HEK293 (cell line): ENCODE measurements around the gene ZBED4.

Experiments used
- CTCF ChIA-PET: fragments of 350-600 bp; formaldehyde crosslinking; extraction: SDS; loops from one replicate; lab custom pipeline; 2021; ENCODE audit warnings: antibody characterized with exemption; lab: Yijun Ruan, JAX
- POLR2A ChIA-PET: fragments of 300-600 bp; formaldehyde crosslinking; extraction: SDS; loops from one replicate; lab custom pipeline; 2020; ENCODE audit warnings: antibody characterized with exemption, inconsistent platforms; lab: Yijun Ruan, JAX
- H3K27ac ChIP-seq: fragments of 200-500 bp; sonication (Bioruptor generic); 2 replicates; pipeline ENCODE4 v1.5.1; 2014; ENCODE audit warnings: low read depth, low read length, control low read depth, inconsistent platforms; ENCODE audit errors: extremely low read depth
- H3K36me3 ChIP-seq, 2 experiments: fragments of 200-500 bp in 1 of 2; sonication (Bioruptor generic) in 1 of 2; 1 replicate in 1 of 2; 2 replicates in 1 of 2; pipeline ENCODE4 v1.5.1; 2014 to 2017; ENCODE audit warnings: inconsistent platforms in 2 of 2, low read length in 2 of 2; ENCODE audit not compliant: control insufficient read depth in 2 of 2, insufficient read depth in 1 of 2
- H3K4me1 ChIP-seq: fragments of 200-500 bp; sonication (Bioruptor generic); 2 replicates; pipeline ENCODE4 v1.5.1; 2014; ENCODE audit warnings: mild to moderate bottlenecking, low read length, inconsistent platforms; ENCODE audit not compliant: control insufficient read depth, insufficient read depth
- H3K4me3 ChIP-seq: 2 replicates; pipeline ENCODE4 v1.5.1; 2011; ENCODE audit warnings: low read depth, mild to moderate bottlenecking, control low read depth, low read length, moderate library complexity
- H3K9me3 ChIP-seq: fragments of 200-500 bp; sonication (Bioruptor generic); 2 replicates; pipeline ENCODE4 v1.5.1; 2014; ENCODE audit warnings: low read depth, low read length, inconsistent platforms; ENCODE audit not compliant: control insufficient read depth, insufficient read depth
- ATF2 ChIP-seq: fragments of 450-650 bp; formaldehyde crosslinking; IDR thresholded peaks from 2 replicates; pipeline ENCODE4 v1.5.1; 2016; ENCODE audit warnings: missing biosample characterization, missing genetic modification characterization, low read depth
- EGR2 ChIP-seq: fragments of 450-650 bp; formaldehyde crosslinking; IDR thresholded peaks from 2 replicates; pipeline ENCODE4 v1.5.1; 2016; ENCODE audit warnings: low read depth, missing biosample characterization, missing genetic modification characterization
- GLI2 ChIP-seq: fragments of 450-650 bp; formaldehyde crosslinking; IDR thresholded peaks from 2 replicates; pipeline ENCODE4; 2017; ENCODE audit warnings: missing biosample characterization, missing genetic modification characterization, low read depth, borderline replicate concordance
- KLF1 ChIP-seq: fragments of 450-650 bp; formaldehyde crosslinking; IDR thresholded peaks from 2 replicates; pipeline ENCODE4 v1.5.1; 2016; ENCODE audit warnings: missing biosample characterization, missing genetic modification characterization
- MZF1 ChIP-seq: fragments of 450-650 bp; formaldehyde crosslinking; IDR thresholded peaks from 2 replicates; pipeline ENCODE4 v1.5.1; 2017; ENCODE audit warnings: missing biosample characterization, missing genetic modification characterization, borderline replicate concordance
- PBX3 ChIP-seq: sonication (generic); formaldehyde crosslinking; IDR thresholded peaks from 2 replicates; pipeline ENCODE4 v1.8.1; 2022; ENCODE audit warnings: mild to moderate bottlenecking, moderate library complexity, missing genetic modification reagents
- SCRT1 ChIP-seq: fragments of 450-650 bp; formaldehyde crosslinking; IDR thresholded peaks from 2 replicates; pipeline ENCODE4 v1.5.1; 2016; ENCODE audit warnings: missing biosample characterization, missing genetic modification characterization, borderline replicate concordance
- SP2 ChIP-seq: fragments of 450-650 bp; formaldehyde crosslinking; IDR thresholded peaks from 2 replicates; pipeline ENCODE4 v1.5.1; 2016; ENCODE audit warnings: missing biosample characterization, missing genetic modification characterization
- ZBTB11 ChIP-seq: fragments of 450-650 bp; formaldehyde crosslinking; conservative IDR thresholded peaks from 2 replicates; pipeline ENCODE4 v1.5.1; 2016; ENCODE audit warnings: low read depth, missing biosample characterization, missing genetic modification characterization
- ZFHX2 ChIP-seq: fragments of 450-650 bp; formaldehyde crosslinking; conservative IDR thresholded peaks from 2 replicates; pipeline ENCODE4 v1.5.1; 2016; ENCODE audit warnings: missing biosample characterization, missing genetic modification characterization
- ZNF16 ChIP-seq: fragments of 450-650 bp; formaldehyde crosslinking; IDR thresholded peaks from 2 replicates; pipeline ENCODE4 v1.5.1; 2016; ENCODE audit warnings: low read depth, missing biosample characterization, missing genetic modification characterization
- ZNF19 ChIP-seq: fragments of 450-650 bp; formaldehyde crosslinking; IDR thresholded peaks from 2 replicates; pipeline ENCODE4; 2016; ENCODE audit warnings: missing biosample characterization, missing genetic modification characterization, low read depth
- ZNF24 ChIP-seq: fragments of 450-650 bp; formaldehyde crosslinking; IDR thresholded peaks from 2 replicates; pipeline ENCODE4 v1.5.1; 2016; ENCODE audit warnings: missing biosample characterization, missing genetic modification characterization
- ZNF335 ChIP-seq: fragments of 450-650 bp; formaldehyde crosslinking; conservative IDR thresholded peaks from 2 replicates; pipeline ENCODE4 v1.5.1; 2016; ENCODE audit warnings: missing biosample characterization, missing genetic modification characterization
- ZNF341 ChIP-seq: fragments of 450-650 bp; formaldehyde crosslinking; IDR thresholded peaks from 2 replicates; pipeline ENCODE4; 2016; ENCODE audit warnings: low read depth, missing biosample characterization, missing genetic modification characterization
- ZNF423 ChIP-seq: fragments of 450-650 bp; formaldehyde crosslinking; IDR thresholded peaks from 2 replicates; pipeline ENCODE4 v1.5.1; 2016; ENCODE audit warnings: missing biosample characterization, missing genetic modification characterization
- ZNF473 ChIP-seq: fragments of 450-650 bp; formaldehyde crosslinking; IDR thresholded peaks from 2 replicates; pipeline ENCODE4 v1.5.1; 2017; ENCODE audit warnings: missing biosample characterization, missing genetic modification characterization
- ZNF510 ChIP-seq: fragments of 450-650 bp; formaldehyde crosslinking; IDR thresholded peaks from 2 replicates; pipeline ENCODE4 v1.5.1; 2018; ENCODE audit warnings: mild to moderate bottlenecking, missing genetic modification characterization, missing biosample characterization; ENCODE audit not compliant: insufficient replicate concordance
- ZNF621 ChIP-seq: fragments of 450-650 bp; formaldehyde crosslinking; IDR thresholded peaks from 2 replicates; pipeline ENCODE4 v1.5.1; 2017; ENCODE audit warnings: missing biosample characterization, missing genetic modification characterization
- ZNF654 ChIP-seq: fragments of 450-650 bp; formaldehyde crosslinking; IDR thresholded peaks from 2 replicates; pipeline ENCODE4 v1.5.1; 2016; ENCODE audit warnings: low read depth, missing biosample characterization, missing genetic modification characterization
- ZNF704 ChIP-seq: fragments of 450-650 bp; formaldehyde crosslinking; IDR thresholded peaks from 2 replicates; pipeline ENCODE4 v1.5.1; 2016; ENCODE audit warnings: missing biosample characterization, missing genetic modification characterization
- ZNF777 ChIP-seq: fragments of 450-650 bp; formaldehyde crosslinking; IDR thresholded peaks from 2 replicates; pipeline ENCODE4 v1.5.1; 2017; ENCODE audit warnings: missing biosample characterization, missing genetic modification characterization, borderline replicate concordance
- ZSCAN30 ChIP-seq: fragments of 450-650 bp; IDR thresholded peaks from 2 replicates; pipeline ENCODE4 v1.5.1; 2018; ENCODE audit warnings: missing biosample characterization, mild to moderate bottlenecking, missing genetic modification characterization, moderate library complexity

Gene ZBED4

GRCh38 chr22:49928185-49928495 lies 74.5 kb downstream of the ZBED4 start (continued):
- TF ChIP-seq KLF1 (tag by site-specific recombination) (no peak), ZNF335 (tag by site-specific recombination) (no peak)

GRCh38 chr22:49928555-49929210 lies 75.0 kb downstream of the ZBED4 start:
- Histone ChIP-seq H3K27ac (no peak overlapping the region), H3K4me1 (no peaks in the 10 kb centered on the region), H3K9me3 (no peaks in the 10 kb centered on the region), H3K36me3 (peaks cover 0 to 24% of the 10 kb centered on the region in 2 experiments; a peak in 1 of 3 replicates), H3K4me3 (no peak overlapping the region)
- POLR2A ChIA-PET = no interaction called here
- CTCF ChIA-PET = interaction anchor here (0.7 to 2.4 kb wide), 3 partner anchors 102 to 220 kb away, joined by 3 to 14 read pairs (median 4); no protein-coding TSS in a partner anchor
- no peak for TF ChIP-seq SCRT1 (tag by site-specific recombination)
- 0 out of 2 replicates have a peak, but pooled peaks have one; percentile 15 for TF ChIP-seq KLF1 (tag by site-specific recombination)
- peak; percentile 72 for TF ChIP-seq EGR2
- peak; percentile 58 for TF ChIP-seq ZFHX2 (tag by site-specific recombination)
- 0 out of 2 replicates have a peak, but pooled peaks have one; percentile 16 for TF ChIP-seq SP2 (tag by site-specific recombination)
- TF ChIP-seq ZNF423 (tag by site-specific recombination) = peak; percentile 66
- TF ChIP-seq ZNF621 (tag by site-specific recombination) = no peak

- CTCF ChIA-PET = interaction anchor here (0.7 to 4.5 kb wide), 14 partner anchors 11 to 704 kb away, joined by 3 to 67 read pairs (median 4); no protein-coding TSS in a partner anchor
- Histone ChIP-seq H3K4me3 (no peak overlapping the region), H3K4me1 (no peaks in the 10 kb centered on the region), H3K36me3 (peaks cover 0 to 17% of the 10 kb centered on the region in 2 experiments; a peak in 1 of 3 replicates), H3K9me3 (no peaks in the 10 kb centered on the region), H3K27ac (peak overlapping the region; percentile 16; the same call in 1 of the 2 replicates)
- POLR2A ChIA-PET = no interaction called here
- no peak for TF ChIP-seq ZNF777 (tag by site-specific recombination)
- TF ChIP-seq PBX3 = peak; percentile 58; the same call in 1 of the 2 replicates
- TF ChIP-seq GLI2 (tag by site-specific recombination) = no peak
- TF ChIP-seq MZF1 (tag by site-specific recombination) = no peak
- TF ChIP-seq ZNF654 (tag by site-specific recombination) = peak; percentile 6; the same call in 1 of the 2 replicates
- no peak for TF ChIP-seq ZNF473 (tag by site-specific recombination)
- TF ChIP-seq ZNF341 = no peak
- no peak for TF ChIP-seq ZNF19 (tag by site-specific recombination)
- no peak for TF ChIP-seq ZBTB11 (tag by site-specific recombination)
- no peak for TF ChIP-seq ZNF24 (tag by site-specific recombination)
- no peak for TF ChIP-seq ZNF510 (tag by site-specific recombination)
- no peak for TF ChIP-seq ATF2
- 0 out of 2 replicates have a peak, but pooled peaks have one; percentile 39 for TF ChIP-seq ZSCAN30 (tag by site-specific recombination)
- TF ChIP-seq ZNF16 (tag by site-specific recombination) = no peak
- TF ChIP-seq ZNF704 (tag by site-specific recombination) = no peak
Observed at GRCh38 chr22:49929211-49929979, 75.8 kb downstream of the ZBED4 start.
